NCI-H524 treated with DMSO at 0.1 percent for 48 hours (cell line): ENCODE data around the gene RUNDC3A.

Source experiments
- DNase-seq: peaks from one replicate; lab custom pipeline; 2025; lab: John Stamatoyannopoulos, UW

Gene RUNDC3A

GRCh38 chr17:44308320-44308818 is at the start of gene RUNDC3A:
TSS of gene RUNDC3A (plus strand) at chr17:44308601. CDS start at chr17:44308833, 232 bp downstream.
- peak; percentile 77 for DNase-seq

- no peak for DNase-seq
Measured at GRCh38 chr17:44258811-44259351, 49.5 kb upstream of the RUNDC3A start.

GRCh38 chr17:44260296-44260695 is 48.1 kb upstream of the RUNDC3A start:
- DNase-seq: no peak

DNA sequence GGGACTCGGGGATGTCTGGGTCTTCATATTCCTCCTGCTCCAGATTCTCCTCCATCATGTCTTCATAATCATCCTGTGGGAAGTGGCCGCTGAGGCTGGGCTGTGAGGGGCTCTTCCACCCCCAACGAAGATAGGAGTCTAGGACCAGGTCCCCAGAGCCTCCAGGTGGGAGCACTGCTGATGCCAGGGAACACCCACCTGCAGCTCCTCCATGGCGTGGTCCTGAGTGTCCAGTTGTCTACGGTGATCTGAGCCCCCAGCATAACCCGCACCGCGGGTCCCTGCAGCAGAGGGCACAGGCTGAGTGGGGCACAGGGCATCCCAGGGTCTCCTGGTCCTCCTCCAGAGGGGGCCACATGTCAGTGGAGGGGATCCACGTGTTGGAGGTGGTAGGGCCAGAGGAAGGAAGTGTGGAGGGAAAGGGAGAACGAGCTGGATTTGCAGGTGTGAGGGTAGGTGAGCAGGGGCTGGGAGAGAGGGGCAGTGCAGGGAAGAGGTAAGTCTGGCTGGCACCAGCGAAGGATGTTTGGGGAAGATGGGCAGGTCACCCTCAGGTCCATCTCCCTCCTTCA is 45.7 kb upstream of the RUNDC3A start:
- DNase-seq: no peak

- DNase-seq: no peak
Measured at GRCh38 chr17:44263345-44263902, 45.0 kb upstream of the RUNDC3A start.

GRCh38 chr17:44266402-44267164 is 41.8 kb upstream of the RUNDC3A start:
- DNase-seq: peak; percentile 5

- DNase-seq: no peak
Measured at GRCh38 chr17:44267165-44267455, 41.3 kb upstream of the RUNDC3A start.

- DNase-seq: no peak
Measured at GRCh38 chr17:44267818-44268490, 40.4 kb upstream of the RUNDC3A start, which contains the start of gene SLC4A1. TSS of gene SLC4A1 (minus strand) at chr17:44268135. CDS start at chr17:44262866, 5,269 bp downstream.

- DNase-seq: no peak
Measured at GRCh38 chr17:44268709-44269534, 39.5 kb upstream of the RUNDC3A start.

DNA sequence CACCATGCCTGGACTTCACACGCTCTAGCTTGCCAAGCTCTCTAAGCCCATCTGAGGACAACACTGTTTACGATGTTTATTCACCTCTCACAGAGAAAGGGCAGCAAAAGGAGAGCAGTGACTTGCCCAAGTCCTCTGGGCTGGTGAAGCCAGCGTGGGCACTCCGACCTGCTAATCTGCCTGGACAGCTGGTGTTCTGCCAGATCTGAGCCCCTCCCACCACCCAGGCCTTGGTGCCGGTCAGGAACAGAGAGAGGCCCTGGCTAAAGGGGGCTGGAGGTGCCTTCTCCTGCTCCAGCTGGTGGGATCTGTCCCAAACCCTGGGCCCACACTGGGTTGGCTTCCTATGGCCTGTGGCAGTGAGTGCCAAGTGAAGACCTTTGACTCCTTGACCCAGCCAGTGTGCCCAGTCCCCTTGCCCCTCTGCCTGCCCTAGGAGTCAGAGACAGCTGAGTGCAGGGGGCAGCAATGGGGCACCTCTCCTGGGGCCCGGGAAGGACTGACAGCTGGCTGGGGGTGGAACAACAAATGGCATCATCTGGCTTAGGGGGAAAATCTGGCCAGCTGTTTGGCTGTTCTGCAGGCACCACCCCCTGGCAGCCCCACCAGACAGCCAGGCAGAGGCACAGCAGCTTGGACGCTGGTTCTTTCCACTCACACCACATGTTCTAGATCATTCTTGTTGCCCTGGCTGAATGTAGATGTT is 38.7 kb upstream of the RUNDC3A start:
- DNase-seq: peak; percentile 65

GRCh38 chr17:44272321-44272951 is 36.0 kb upstream of the RUNDC3A start:
- DNase-seq: no peak

DNA sequence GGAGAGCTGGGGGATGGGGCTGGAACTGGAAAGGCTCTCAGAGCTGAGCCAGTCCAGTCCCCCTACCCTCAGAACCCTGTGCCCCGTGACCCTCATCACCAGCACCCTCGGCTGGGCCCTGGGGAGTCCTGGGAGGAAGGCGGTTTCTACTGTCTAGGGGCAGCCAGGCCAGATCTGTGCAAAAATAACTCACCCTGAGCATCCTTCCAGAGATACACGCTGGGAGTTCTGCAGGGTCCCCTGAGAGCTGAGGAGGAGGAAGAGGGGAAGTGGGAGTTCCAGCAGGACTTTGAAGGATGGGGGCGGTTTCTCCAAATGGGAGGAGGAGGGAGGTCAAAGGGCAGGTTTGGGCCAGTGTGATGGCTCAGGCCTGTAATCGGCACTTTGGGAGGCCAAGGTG is 35.4 kb upstream of the RUNDC3A start:
- no peak for DNase-seq

DNA sequence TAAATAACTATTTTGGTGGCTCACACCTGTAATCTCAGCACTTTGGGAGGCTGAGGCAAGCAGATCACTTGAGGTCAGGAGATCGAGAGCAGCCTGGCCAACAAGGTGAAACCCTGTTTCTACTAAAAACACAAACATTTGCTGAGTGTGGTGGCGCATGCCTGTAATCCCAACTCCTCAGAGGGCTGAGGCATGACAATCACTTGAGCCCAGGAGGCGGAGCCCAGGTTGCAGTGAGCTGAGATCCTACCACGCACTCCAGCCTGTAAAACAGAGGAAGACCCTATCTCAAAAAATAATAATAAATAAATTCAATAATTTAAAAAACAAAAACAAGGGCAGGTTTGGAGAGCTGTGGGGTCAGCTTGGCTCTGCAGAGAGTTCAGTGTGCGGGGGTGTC is 34.8 kb upstream of the RUNDC3A start:
- no peak for DNase-seq

- no peak for DNase-seq
Measured at GRCh38 chr17:44277976-44278375, 30.4 kb upstream of the RUNDC3A start.

- no peak for DNase-seq
Measured at GRCh38 chr17:44279346-44279665, 29.1 kb upstream of the RUNDC3A start.

- DNase-seq: no peak
Measured at GRCh38 chr17:44279666-44280391, 28.6 kb upstream of the RUNDC3A start.

GRCh38 chr17:44280392-44280937 is 27.9 kb upstream of the RUNDC3A start:
- no peak for DNase-seq

GRCh38 chr17:44281570-44281969 is 26.8 kb upstream of the RUNDC3A start:
- no peak for DNase-seq

GRCh38 chr17:44282264-44282663 is 26.1 kb upstream of the RUNDC3A start:
- DNase-seq: no peak
